GM18873 (cell line): ENCODE results near the gene HPX.
A peak's percentile ranks its signal among the peaks of the same experiment; 100 is the strongest.

ENCODE experiments used
- ATAC-seq: cut with Tn5 transposase; IDR thresholded peaks from one replicate; pipeline ENCODE4 v1.9.1; 2021; ENCODE audit warnings: mild to moderate bottlenecking, moderate library complexity, moderate number of reproducible peaks; ENCODE audit not compliant: unreplicated experiment, low FRiP score

The HPX gene

GRCh38 chr11:6418557-6419008 is 22.2 kb downstream of the HPX start:
- no peak for ATAC-seq

GRCh38 chr11:6417907-6418556 is 22.8 kb downstream of the HPX start:
- no peak for ATAC-seq

GRCh38 chr11:6415797-6416196 is 25.0 kb downstream of the HPX start:
- ATAC-seq: no peak

- ATAC-seq: no peak
Measured at GRCh38 chr11:6414874-6415328, 25.9 kb downstream of the HPX start.

- no peak for ATAC-seq
Measured at GRCh38 chr11:6413791-6414201, 27.0 kb downstream of the HPX start.

GRCh38 chr11:6411594-6412031 is 29.2 kb downstream of the HPX start:
- ATAC-seq: no peak

- ATAC-seq: no peak
Measured at GRCh38 chr11:6410695-6411430, 29.9 kb downstream of the HPX start.

GRCh38 chr11:6406370-6406769 is 34.4 kb downstream of the HPX start:
- no peak for ATAC-seq

- ATAC-seq: no peak
Measured at GRCh38 chr11:6405846-6406245, 34.9 kb downstream of the HPX start.

GRCh38 chr11:6405052-6405667 is 35.6 kb downstream of the HPX start:
- no peak for ATAC-seq

GRCh38 chr11:6404342-6405051 is 36.3 kb downstream of the HPX start:
- ATAC-seq: no peak

GRCh38 chr11:6403539-6403938 is 37.2 kb downstream of the HPX start:
- ATAC-seq: no peak

GRCh38 chr11:6402561-6402981 is 38.2 kb downstream of the HPX start:
- ATAC-seq: peak; percentile 93

GRCh38 chr11:6402061-6402470 is 38.7 kb downstream of the HPX start:
- no peak for ATAC-seq

- ATAC-seq: no peak
Measured at GRCh38 chr11:6401464-6401863, 39.3 kb downstream of the HPX start.

- no peak for ATAC-seq
Measured at GRCh38 chr11:6400431-6401345, 40.1 kb downstream of the HPX start.

- ATAC-seq: no peak
Measured at GRCh38 chr11:6397636-6398035, 43.2 kb downstream of the HPX start.

- no peak for ATAC-seq
Measured at GRCh38 chr11:6397156-6397555, 43.6 kb downstream of the HPX start.

- no peak for ATAC-seq
Measured at GRCh38 chr11:6395470-6396060, 45.2 kb downstream of the HPX start.
